Skeletal muscle tissue (tissue), 4 donors: ENCODE results near the gene GPATCH11. TPM values are rescaled to one million over a fixed set of nuclear protein-coding genes. Genes with fewer than 3 reads are reported as not detected.

Experiments
- H3K27ac ChIP-seq: one replicate; pipeline ENCODE4 v1.7.0; 2013; ENCODE audit warnings: mild to moderate bottlenecking, low read depth, low read length, inconsistent platforms
- H3K27me3 ChIP-seq, 3 donors: one replicate each; pipeline ENCODE4 v1.7.0; 2013; ENCODE audit warnings: low read length in 3 of 3; ENCODE audit not compliant: control insufficient read depth in 3 of 3, insufficient read depth in 3 of 3
- H3K36me3 ChIP-seq, 3 donors: one replicate each; pipeline ENCODE4 v1.7.0; 2013; ENCODE audit warnings: low read length in 3 of 3; ENCODE audit not compliant: control insufficient read depth in 3 of 3, insufficient read depth in 3 of 3
- H3K4me1 ChIP-seq, 3 donors: one replicate each; pipeline ENCODE4 v1.7.0; 2013; ENCODE audit warnings: low read length in 3 of 3, mild to moderate bottlenecking in 3 of 3; ENCODE audit not compliant: control insufficient read depth in 3 of 3, insufficient read depth in 3 of 3
- H3K4me3 ChIP-seq, 3 donors: one replicate each; pipeline ENCODE4 v1.7.0; 2013; ENCODE audit warnings: low read length in 3 of 3
- H3K9ac ChIP-seq, 3 donors: one replicate each; pipeline ENCODE4 v1.7.0; 2013; ENCODE audit warnings: low read length in 3 of 3, mild to moderate bottlenecking in 3 of 3, moderate library complexity in 2 of 3, low read depth in 1 of 3
- H3K9me3 ChIP-seq, 3 donors: one replicate each; pipeline ENCODE4 v1.7.0; 2013; ENCODE audit warnings: low read length in 3 of 3; ENCODE audit not compliant: control insufficient read depth in 3 of 3
- total RNA-seq: library from RNA; depleted of rRNA; stranded (reverse); fragments of >200 nt; gene quantifications from one replicate; pipeline ENCODE4 v1.2.3, GENCODE V29; 2014
- donor health status: Osteomylitis.

The GPATCH11 gene
- total RNA-seq, 1 donor from 2014 or later, result 3.7 TPM

GRCh38 chr2:37070931-37071330 lies 13.4 kb upstream of the GPATCH11 start:
- no peaks in the 10 kb centered on the region for H3K9me3 ChIP-seq
- H3K9ac ChIP-seq, result no peak overlapping the region
- peaks cover under 1 to 36% (median 29%) of the 10 kb centered on the region in 3 donors for H3K36me3 ChIP-seq
- no peaks in the 10 kb centered on the region for H3K27me3 ChIP-seq
- no peak overlapping the region for H3K27ac ChIP-seq
- H3K4me1 ChIP-seq, result no peaks in the 10 kb centered on the region
- H3K4me3 ChIP-seq, result no peak overlapping the region

GRCh38 chr2:37080266-37080665 lies 4.1 kb upstream of the GPATCH11 start:
- no peaks in the 10 kb centered on the region for H3K27me3 ChIP-seq
- no peaks in the 10 kb centered on the region for H3K9me3 ChIP-seq
- H3K4me1 ChIP-seq, result peaks cover 6 to 27% (median 23%) of the 10 kb centered on the region in 3 donors
- H3K27ac ChIP-seq, result no peak overlapping the region
- peaks cover 7 to 34% (median 31%) of the 10 kb centered on the region in 3 donors for H3K36me3 ChIP-seq
- H3K4me3 ChIP-seq, result no peak overlapping the region
- no peak overlapping the region for H3K9ac ChIP-seq

- H3K9me3 ChIP-seq, result no peaks in the 10 kb centered on the region
- no peak overlapping the region for H3K27ac ChIP-seq
- H3K4me1 ChIP-seq, result peaks cover 6 to 27% (median 23%) of the 10 kb centered on the region in 3 donors
- H3K4me3 ChIP-seq, result no peak overlapping the region
- H3K27me3 ChIP-seq, result no peaks in the 10 kb centered on the region
- peaks cover 7 to 34% (median 31%) of the 10 kb centered on the region in 3 donors for H3K36me3 ChIP-seq
- H3K9ac ChIP-seq, result no peak overlapping the region
Observed at GRCh38 chr2:37080689-37081088, 3.6 kb upstream of the GPATCH11 start.

GRCh38 chr2:37084797-37085196 lies 479 bp downstream of the GPATCH11 start:
- H3K9me3 ChIP-seq, result no peaks in the 10 kb centered on the region
- peaks cover 6 to 27% (median 23%) of the 10 kb centered on the region in 3 donors for H3K4me1 ChIP-seq
- peak overlapping the region; percentile 83 to 95 (median 93) for H3K9ac ChIP-seq
- H3K27me3 ChIP-seq, result no peaks in the 10 kb centered on the region
- H3K27ac ChIP-seq, result no peak overlapping the region
- peaks cover 4 to 33% (median 32%) of the 10 kb centered on the region in 3 donors for H3K36me3 ChIP-seq
- H3K4me3 ChIP-seq, result peak overlapping the region; percentile 92 to 97 (median 97)

- no peaks in the 10 kb centered on the region for H3K27me3 ChIP-seq
- no peaks in the 10 kb centered on the region for H3K9me3 ChIP-seq
- H3K27ac ChIP-seq, result no peak overlapping the region
- H3K4me1 ChIP-seq, result peaks cover 6 to 23% (median 22%) of the 10 kb centered on the region in 3 donors
- peaks cover 9 to 33% (median 31%) of the 10 kb centered on the region in 3 donors for H3K36me3 ChIP-seq
- H3K9ac ChIP-seq, result no peak overlapping the region
- no peak overlapping the region for H3K4me3 ChIP-seq
Observed at GRCh38 chr2:37085731-37086147, 1.4 kb downstream of the GPATCH11 start.

- Histone ChIP-seq H3K9me3 (no peaks in the 10 kb centered on the region), H3K36me3 (peaks cover 15 to 45% (median 43%) of the 10 kb centered on the region in 3 donors), H3K27me3 (no peaks in the 10 kb centered on the region), H3K4me3 (no peak overlapping the region), H3K4me1 (peaks cover 0 to 2% (median 2%) of the 10 kb centered on the region in 3 donors), H3K9ac (no peak overlapping the region), H3K27ac (no peak overlapping the region)
Observed at GRCh38 chr2:37090019-37090477, 5.7 kb downstream of the GPATCH11 start.

- no peaks in the 10 kb centered on the region for H3K27me3 ChIP-seq
- peaks cover 15 to 53% (median 49%) of the 10 kb centered on the region in 3 donors for H3K36me3 ChIP-seq
Observed at GRCh38 chr2:37091873-37092272, 7.6 kb downstream of the GPATCH11 start.

GRCh38 chr2:37096568-37096967 lies 12.2 kb downstream of the GPATCH11 start:
- Histone ChIP-seq H3K4me1 (no peaks in the 10 kb centered on the region), H3K36me3 (peaks cover 9 to 49% (median 42%) of the 10 kb centered on the region in 3 donors), H3K9ac (no peak overlapping the region), H3K27ac (no peak overlapping the region), H3K4me3 (no peak overlapping the region), H3K27me3 (no peaks in the 10 kb centered on the region), H3K9me3 (no peaks in the 10 kb centered on the region)

More at GRCh38 chr2:37091873-37092272, 7.6 kb downstream of the GPATCH11 start:
- no peak overlapping the region for H3K9ac ChIP-seq
- no peaks in the 10 kb centered on the region for H3K4me1 ChIP-seq
- no peaks in the 10 kb centered on the region for H3K9me3 ChIP-seq
- no peak overlapping the region for H3K27ac ChIP-seq
- H3K4me3 ChIP-seq, result no peak overlapping the region

GRCh38 chr2:37098416-37099118 lies 14.2 kb downstream of the GPATCH11 start:
- H3K4me1 ChIP-seq, result no peaks in the 10 kb centered on the region
- no peaks in the 10 kb centered on the region for H3K9me3 ChIP-seq
- H3K4me3 ChIP-seq, result no peak overlapping the region
- H3K27ac ChIP-seq, result no peak overlapping the region
- H3K36me3 ChIP-seq, result peaks cover 9 to 38% (median 36%) of the 10 kb centered on the region in 3 donors
- no peak overlapping the region for H3K9ac ChIP-seq
- no peaks in the 10 kb centered on the region for H3K27me3 ChIP-seq

- peaks cover 0 to 30% (median 22%) of the 10 kb centered on the region in 3 donors for H3K36me3 ChIP-seq
- no peaks in the 10 kb centered on the region for H3K4me1 ChIP-seq
- no peaks in the 10 kb centered on the region for H3K27me3 ChIP-seq
- no peaks in the 10 kb centered on the region for H3K9me3 ChIP-seq
- no peak overlapping the region for H3K4me3 ChIP-seq
- H3K9ac ChIP-seq, result no peak overlapping the region
- H3K27ac ChIP-seq, result no peak overlapping the region
Observed at GRCh38 chr2:37100054-37100453, 15.7 kb downstream of the GPATCH11 start.
